T-helper 9 cell (primary cell): ENCODE measurements around the gene ATP9A.
"Not testable (repeated sequence)": the region's sequence is repeated elsewhere in the genome, so short reads cannot be mapped to it uniquely, and the experiment has no call there.

Experiments
- DNase-seq: peaks from one replicate; pipeline ENCODE4 v3.0.0-alpha.2; 2020
- total RNA-seq, 2 donors: gene quantifications; one replicate each; lab custom pipeline; 2026; lab: John Stamatoyannopoulos, UW

The ATP9A gene
- 0.24 to 0.70 reads per million in 2 donors for total RNA-seq

- no peak for DNase-seq
Observed at GRCh38 chr20:51767867-51768758, at the start of gene ATP9A. ATP9A (minus strand) TSS chr20:51768390; CDS start chr20:51768369, 21 bp downstream.

DNA sequence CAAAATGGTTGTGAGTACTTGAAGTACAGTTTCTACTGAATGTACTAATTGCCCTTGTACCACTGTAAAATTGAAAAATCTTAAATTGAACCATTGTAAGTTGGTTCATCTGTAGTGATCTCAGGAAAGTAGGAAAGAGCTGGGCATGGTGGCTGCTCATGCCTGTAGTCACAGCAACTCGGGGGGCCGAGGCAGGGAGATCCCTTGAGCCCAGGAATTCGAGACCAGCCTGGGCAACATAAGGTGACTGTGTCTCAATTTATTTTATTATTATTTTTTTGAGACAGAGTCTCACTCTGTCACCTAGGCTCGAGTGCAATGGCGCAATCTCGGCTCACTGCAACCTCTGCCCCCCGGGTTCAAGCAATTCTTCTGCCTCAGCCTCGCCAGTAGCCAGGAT lies 48.7 kb upstream of the ATP9A start:
- not testable (repeated sequence) for DNase-seq

DNA sequence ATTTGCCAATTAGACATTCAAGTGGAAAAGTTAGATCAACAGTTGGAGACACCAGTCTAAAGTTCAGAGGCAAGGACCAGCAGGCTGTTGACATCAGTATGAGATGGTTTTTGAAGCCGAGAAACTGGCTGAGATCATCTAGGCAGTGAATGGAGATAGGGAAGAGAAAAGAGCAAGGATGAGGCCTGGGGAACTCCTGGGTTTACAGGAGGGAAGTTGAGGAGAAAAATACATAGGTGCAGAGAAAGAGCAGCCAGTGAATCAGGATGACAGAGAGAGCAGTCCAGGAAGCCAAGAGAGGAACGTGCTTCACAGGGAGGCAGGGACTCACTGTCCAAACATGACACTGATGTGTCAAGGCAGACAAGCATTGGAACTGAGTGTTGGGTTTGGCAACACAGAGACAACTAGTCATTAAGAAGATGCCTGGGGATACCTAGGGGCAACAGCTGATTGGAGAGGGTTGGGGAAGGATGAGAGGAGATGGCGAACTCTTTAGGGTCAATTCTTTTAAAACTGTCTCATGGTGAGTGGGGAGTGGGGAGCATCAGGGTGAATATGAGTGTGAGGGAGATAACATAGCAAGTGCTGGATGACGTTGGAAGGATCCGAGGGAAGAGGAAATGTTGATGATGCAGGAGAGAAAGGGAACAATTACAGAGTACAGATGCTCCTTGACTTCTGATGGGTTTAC lies 47.3 kb upstream of the ATP9A start:
- no peak for DNase-seq

GRCh38 chr20:51812861-51813260 lies 44.7 kb upstream of the ATP9A start:
- DNase-seq: no peak

DNA sequence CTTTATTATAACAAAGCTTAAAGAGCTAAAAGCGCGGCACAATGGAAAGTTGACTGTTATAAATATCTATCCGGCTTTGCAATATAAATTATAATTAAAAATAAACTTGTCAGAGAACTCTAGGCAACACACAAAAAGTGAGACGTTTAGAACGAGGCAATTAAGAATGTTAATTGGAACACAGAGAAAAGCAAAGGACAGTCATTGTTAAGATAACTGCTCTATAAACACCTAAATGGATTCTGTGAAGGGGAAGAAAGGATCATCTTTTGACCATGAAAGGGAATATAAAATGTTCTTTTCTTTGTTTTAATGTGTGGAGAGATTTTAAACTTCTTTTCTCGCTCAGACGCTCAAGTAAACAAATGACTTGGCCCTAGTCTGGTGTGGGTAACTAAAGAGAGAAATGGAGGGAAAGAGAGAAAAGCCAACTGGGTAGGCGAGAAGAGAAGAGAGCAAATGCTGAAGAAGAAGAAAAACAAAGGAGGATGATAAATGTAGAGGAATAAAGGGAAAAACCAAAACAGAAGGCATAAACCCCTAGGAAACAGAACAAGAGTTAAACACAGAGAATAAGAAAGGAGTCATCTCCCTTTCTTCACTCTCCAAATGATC lies 43.4 kb upstream of the ATP9A start:
- no peak for DNase-seq

DNA sequence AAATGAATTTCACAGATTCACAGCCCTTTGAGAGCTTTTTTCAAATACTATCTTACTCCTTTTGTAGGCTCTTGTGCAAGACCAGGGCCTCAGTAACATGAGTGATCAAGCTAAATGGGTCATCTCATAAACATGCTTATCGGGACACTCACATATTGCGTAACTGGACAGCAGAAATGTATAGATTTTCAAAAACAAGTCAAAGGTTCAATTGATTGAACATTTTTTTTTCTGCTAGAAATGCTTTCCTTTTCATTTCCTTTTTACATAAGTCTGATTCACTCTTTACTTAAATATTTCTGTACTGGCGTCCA lies 42.8 kb upstream of the ATP9A start:
- DNase-seq: no peak

- DNase-seq: no peak
Observed at GRCh38 chr20:51810155-51811041, 42.2 kb upstream of the ATP9A start.

GRCh38 chr20:51807720-51808250 lies 39.6 kb upstream of the ATP9A start:
- no peak for DNase-seq

DNA sequence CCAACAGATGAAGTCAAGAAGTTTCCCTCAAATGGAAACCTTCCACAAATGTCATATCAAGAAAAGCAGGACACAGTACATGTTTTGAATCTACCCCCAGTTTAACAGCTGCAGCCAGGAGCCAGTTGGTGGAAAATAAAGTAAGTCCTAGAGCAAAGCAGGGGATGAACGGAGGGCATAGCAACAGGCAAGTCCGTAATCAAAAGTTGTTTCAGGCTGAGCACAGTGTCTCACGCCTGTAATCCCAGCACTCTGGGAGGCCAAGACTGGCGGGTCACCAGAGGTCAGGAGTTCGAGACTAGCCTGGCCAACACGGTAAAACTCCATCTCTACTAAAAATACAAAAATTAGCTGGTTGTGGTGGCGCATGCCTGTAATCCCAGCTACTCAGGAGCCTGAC lies 36.6 kb upstream of the ATP9A start:
- no peak for DNase-seq

GRCh38 chr20:51803148-51803854 lies 35.1 kb upstream of the ATP9A start:
- no peak for DNase-seq

GRCh38 chr20:51802170-51802751 lies 34.1 kb upstream of the ATP9A start, which contains the start of gene SALL4:
SALL4 (minus strand) TSS chr20:51802521; CDS start chr20:51802408, 113 bp downstream.
- no peak for DNase-seq

DNA sequence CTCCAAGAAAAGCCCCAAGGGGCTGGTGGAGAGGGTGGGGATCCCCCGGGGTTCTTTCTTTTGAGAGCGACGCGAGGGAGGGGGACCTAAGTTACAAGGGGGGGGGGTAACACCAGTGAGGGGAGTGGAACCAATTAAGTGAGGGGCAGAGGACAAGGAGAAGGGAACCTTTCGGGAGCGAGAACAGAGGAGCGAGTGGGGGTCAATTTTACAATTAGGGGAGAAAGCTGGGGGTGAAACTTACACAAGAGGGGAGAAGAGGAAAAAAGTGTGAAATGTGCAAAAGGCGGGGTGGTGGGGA lies 33.6 kb upstream of the ATP9A start:
- no peak for DNase-seq

DNA sequence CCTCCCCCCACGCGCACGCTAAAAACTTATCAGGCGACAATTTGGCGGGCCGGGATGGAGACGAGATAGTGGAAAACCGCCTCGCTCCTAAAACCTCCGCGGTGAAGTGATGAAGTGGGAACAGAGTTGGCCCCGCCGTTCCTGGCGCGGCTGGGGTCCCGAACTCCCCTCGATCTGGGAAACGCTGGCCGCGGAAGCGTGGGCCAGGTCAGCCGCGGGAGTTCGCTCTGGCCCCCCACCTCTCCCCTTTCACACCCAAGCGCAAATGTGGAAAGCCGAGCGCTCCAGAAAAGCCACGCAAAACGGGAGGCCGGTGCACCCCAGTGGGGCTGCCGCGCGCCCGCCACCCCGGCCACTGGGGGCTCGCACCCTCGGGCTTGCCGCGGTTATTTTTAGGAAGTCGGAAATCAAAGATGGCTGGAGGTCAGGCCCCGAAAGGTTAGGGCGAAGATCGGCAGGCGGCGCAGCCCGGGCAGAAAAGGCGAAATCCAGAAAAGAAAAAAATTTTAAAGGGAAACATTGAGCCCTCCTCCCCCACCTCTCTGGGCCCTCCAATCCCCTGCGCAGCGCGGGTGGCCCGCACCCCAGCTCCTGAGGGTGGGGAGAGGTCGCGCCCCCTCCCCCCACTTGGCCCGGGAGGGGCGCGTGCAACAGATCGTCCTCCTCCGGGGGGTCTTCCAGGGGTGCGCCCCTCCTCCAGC lies 33.1 kb upstream of the ATP9A start:
- no peak for DNase-seq

DNA sequence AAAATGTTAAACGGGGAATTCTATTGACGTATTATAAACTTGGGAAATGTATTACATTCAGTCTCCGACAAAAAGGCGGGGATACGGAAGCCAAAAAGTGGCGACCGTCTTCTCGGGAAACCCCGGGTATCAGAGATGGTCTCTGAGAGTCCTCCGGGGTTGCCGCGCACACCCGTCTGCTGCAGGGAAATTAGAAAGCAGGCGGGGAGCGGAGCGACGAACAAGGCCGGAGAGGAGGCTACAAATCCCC lies 32.6 kb upstream of the ATP9A start:
- no peak for DNase-seq

- DNase-seq: peak; percentile 24
Observed at GRCh38 chr20:51800060-51800871, 32.1 kb upstream of the ATP9A start.

DNA sequence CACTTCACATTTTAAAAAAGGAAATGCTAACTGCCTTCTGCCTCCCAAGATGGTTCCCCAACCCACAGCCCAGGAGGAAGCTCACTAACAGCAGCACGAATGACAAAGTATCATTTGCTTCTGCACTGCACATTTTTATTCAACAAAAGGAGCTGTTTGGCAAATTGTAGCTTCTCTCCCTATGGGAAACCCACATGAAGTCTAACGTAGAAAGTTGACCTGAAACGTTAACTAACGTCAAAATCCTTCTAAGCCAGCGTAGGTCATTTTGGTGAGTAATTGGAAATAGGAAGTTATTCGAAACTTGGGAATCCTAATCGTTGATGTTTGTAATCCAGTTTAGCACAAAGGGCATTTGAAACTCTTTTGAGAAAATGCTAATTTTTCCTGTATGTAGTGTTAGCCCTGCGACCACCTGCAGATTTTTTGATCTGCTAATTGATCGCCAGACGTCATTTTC lies 31.2 kb upstream of the ATP9A start:
- DNase-seq: no peak

DNA sequence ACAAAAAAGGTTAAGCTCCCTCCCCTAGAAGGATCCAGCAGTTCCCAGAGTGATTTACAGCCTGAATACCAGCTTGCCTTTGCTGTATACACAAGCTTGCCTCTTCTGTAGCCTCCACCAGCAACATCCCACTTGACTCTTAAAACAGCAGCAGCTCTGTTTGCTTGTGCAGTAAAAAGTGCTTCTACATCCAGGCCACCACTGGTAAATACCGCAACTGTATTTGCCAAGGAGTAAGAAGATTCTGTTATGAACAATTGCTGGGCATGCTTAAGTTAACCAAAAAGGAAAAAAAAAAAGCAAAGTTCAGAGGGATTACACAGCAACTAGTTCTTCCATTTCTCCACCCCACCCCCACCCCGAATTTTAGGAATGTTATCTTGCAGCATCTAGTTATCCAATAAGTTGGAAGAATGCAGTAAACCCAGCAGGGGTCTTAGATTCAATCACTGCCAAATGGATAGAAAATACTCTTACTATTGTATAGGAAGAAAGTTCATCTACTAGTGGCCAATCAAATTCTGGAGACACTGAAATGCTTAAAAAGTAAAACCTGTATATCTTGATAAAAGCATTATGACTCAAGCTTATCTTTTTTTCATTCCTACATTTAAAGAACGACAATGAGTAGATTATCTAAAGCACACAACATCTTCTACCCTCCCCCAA lies 29.3 kb upstream of the ATP9A start:
- no peak for DNase-seq

GRCh38 chr20:51796340-51796739 lies 28.1 kb upstream of the ATP9A start:
- no peak for DNase-seq

GRCh38 chr20:51792960-51793359 lies 24.8 kb upstream of the ATP9A start:
- no peak for DNase-seq

GRCh38 chr20:51791626-51792025 lies 23.4 kb upstream of the ATP9A start:
- DNase-seq: no peak
